HG03442 (cell line): Measurements from ENCODE around the gene ALDH8A1.
"Not testable (repeated sequence)": the region's sequence is repeated elsewhere in the genome, so short reads cannot be mapped to it uniquely, and the experiment has no call there.

Experiments
- ATAC-seq: cut with Tn5 transposase; IDR thresholded peaks from one replicate; pipeline ENCODE4 v1.9.1; 2021; ENCODE audit warnings: mild to moderate bottlenecking, moderate library complexity; ENCODE audit not compliant: unreplicated experiment

The ALDH8A1 gene

DNA sequence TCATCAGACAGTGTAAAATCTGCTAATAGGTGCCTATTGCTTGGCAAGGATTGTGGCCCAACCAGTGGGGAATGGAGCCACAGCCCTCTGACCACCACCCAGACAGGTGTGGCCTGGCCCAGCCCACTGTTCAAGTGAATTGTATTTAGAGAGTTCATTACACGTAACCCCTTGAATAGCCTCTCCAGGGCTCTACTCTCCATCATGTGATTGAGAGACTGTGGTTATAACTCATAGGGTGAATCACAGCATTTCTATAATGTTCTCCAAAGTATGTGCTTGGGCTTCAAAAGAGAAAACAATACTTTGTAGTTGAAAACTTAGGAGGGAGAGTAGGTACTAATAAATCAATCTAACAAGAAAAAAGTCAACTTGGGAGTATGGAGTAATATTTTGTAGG, 38.4 kb downstream of the ALDH8A1 start:
- no peak for ATAC-seq

DNA sequence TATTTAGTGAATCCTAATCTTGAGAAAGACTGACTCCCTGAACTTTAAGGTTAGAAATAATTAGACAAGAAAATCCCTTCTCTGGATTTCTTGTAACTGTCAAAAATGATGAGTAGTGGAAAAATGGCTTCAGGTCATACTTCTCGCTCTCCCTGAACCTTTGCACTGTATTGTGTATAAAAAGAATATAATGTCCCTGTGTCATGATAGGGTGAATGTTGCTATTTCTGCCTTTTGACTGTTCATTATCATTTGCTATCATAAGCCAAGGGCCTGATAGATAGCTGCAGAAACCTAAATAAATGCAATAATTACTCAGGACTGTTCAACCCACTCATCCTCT, 39.3 kb downstream of the ALDH8A1 start:
- no peak for ATAC-seq

DNA sequence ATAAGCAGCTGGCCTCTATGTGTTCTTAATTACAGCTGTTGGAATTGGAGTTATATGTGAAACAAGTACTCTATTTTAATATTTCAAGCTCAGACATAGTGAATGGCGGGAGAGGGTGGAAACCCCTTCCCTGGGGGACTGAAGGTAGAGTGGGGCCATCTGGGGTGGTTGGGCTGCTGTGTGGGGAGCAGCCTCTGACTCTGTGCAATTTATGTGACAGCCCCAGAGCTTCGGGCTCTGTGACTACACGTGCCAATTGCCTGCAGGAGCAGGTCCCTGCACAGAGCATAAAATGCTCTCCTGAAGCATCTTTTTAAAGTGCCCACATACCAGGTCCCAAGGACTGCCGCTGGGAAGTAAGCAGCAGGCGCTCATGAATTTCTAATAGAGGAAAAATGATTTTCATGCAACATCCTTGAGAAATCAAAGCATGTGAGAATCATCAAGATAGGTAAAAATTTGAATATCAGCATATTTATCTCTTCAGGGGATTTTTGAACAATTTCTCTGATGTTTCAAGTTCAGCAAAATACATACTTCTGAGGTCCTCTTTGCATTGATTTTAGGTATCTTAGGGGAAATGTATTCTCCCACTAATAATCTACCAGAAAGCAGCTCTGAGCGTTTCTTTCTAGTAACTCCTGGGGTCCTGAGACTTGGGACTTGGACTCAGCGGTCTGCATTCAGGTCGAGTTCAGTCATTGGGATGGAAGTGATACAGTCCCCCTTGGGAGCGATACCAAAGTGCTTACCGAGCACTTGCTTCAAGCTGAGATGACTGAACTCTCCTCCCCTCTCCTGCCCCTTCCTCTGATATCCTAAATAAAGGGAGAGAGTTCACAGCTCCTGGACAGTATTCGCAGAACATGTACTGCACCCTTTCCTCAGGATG, 40.0 kb downstream of the ALDH8A1 start:
- ATAC-seq: no peak

DNA sequence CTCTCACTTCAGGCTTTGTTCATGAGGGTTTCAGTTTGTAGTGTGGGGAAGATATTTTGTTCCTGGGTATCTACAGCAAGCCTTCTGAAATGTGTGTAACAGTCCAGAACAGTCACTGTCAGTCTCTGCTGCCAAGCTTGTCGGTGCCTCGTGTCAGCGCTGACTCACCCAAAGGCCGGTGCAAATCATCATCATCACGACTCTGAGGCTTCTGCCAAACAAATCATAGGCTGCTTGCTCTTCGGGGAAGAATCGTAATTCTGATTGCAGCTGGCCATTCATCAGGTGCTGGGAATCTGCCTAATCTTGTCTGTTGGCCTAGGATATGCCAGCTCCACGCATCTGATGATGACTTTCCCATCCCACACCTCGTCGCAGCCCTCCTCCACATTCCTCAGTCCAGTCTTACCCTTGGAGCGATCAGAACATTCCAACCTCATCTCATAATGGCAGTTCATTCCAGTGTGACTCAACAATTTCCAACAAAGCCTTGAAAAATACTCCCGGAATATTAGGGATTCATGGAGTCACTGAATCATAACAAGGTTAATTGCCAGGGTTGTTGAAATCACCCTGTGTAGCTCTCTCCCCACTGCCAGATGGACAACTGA, 40.9 kb downstream of the ALDH8A1 start:
- no peak for ATAC-seq

DNA sequence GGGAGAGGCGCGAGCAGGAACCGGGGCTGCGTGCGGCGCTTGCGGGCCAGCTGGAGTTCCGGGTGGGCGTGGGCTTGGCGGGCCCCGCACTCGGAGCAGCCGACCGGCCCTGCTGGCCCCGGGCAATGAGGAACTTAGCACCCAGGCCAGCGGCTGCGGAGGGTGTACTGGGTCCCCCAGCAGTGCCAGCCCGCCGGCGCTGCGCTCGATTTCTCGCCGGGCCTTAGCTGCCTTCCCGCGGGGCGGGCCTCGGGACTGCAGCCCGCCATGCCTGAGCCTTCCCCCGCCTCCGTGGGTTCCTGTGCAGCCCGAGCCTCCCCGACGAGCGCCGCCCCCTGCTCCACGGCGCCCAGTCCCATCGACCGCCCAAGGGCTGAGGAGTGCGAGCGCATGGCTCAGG, 45.2 kb downstream of the ALDH8A1 start:
- not testable (repeated sequence) for ATAC-seq

DNA sequence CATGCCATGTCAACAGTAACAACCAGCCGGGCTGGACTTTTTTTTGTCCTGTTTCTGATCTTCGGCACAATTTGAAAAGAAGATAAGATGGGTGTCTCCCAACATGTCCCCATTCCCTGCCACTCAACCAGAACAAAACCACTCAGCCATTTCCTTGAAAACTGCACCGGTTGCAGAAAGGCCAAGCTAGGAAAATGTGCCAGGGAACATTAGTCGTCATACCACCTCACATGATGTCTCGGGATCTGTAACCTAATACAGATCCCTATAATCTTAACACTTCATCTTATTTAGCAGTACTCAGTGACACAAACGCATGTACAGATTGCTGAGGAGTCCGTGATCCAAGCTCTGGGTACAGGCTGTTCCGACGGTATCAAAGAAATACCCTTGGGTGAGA, 46.5 kb downstream of the ALDH8A1 start:
- ATAC-seq: no peak

DNA sequence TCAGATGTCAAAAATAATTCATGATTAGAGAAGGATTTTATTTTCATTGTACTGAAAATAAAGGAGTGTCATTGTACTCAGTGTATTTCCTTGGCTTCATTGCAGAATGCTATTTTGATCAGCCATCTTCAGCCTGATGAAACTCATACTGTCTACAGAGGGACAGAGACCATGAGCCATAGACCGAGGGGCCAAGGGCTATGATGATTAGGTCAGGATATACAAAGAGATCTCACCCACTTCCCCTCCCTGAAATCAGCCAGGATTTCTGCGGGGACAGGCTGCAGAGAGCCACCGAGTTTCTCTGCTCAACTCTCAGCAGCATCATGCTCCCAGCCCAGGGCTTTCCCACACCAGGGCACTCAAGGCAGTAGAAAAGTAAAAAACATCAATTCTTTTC, 47.0 kb downstream of the ALDH8A1 start:
- ATAC-seq: no peak

DNA sequence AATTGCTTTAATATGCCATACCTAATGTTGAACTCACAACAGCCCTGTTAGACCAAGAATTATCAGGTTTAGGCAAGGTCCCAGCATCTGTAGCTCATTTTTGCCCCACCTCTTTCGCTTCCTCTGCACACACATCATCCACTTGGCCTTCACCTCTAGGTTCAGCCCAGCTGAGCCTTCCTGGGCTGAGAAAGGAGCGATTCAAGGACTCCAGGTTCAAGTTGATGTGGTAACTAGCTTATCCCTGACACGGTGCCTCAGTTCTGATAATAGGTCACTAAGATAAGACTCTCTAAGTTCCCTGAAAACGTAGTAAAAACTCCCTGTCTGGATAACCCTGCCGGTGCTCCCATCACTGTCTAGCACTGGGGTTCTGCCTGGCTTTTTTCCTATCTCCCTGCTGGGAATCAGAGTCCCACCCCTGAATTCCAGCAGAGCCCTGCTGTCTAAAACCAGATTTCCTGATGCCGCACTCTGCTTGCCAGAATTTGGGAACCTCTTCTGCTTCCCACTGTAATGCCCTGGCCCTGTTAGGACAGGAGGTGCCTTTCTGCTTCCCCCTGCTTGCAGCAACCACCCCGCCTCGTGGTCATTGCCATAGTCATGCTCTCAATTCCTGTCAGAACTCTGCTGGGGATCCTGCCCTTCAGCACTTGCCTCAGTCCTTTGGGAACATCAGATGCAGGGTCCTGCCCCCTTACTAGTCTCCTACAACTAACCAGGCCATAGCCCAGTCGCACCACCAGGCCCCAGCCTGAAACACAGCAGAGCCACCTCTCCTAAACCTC, 47.6 kb downstream of the ALDH8A1 start:
- no peak for ATAC-seq

DNA sequence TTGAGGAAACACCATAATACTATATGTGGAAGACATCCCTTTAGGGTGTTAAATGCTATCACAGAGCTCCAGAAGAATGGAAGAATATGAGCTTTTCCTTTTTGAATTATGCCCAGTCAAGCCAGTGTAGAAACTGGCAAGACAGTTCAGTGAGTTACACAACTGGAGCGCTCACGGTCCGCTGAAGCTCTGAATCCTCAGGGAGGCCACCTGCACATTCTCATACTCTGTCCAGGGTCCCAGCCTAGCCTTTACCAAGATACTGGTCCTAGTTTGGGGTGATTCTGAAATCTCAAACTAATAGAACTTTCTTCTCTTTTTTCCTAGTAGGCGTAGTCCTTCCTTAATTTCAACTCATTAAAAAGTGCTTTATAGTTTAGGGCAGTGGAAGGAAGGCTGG, 51.3 kb downstream of the ALDH8A1 start:
- ATAC-seq: no peak

DNA sequence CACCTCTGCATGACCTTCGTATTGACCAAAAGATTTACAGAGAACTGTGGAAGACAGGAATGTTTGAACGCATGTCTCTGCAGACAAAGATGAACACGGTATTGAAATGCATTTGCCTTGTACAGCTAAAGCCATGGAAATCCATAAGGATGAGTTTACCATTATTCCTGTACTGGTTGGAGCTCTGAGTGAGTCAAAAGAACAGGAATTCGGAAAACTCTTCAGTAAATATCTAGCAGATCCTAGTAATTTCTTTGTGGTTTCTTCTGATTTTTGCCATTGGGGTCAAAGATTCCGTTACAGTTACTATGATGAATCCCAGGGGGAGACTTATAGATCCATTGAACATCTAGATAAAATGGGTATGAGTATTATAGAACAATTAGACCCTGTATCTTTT, 51.7 kb downstream of the ALDH8A1 start:
- not testable (repeated sequence) for ATAC-seq

DNA sequence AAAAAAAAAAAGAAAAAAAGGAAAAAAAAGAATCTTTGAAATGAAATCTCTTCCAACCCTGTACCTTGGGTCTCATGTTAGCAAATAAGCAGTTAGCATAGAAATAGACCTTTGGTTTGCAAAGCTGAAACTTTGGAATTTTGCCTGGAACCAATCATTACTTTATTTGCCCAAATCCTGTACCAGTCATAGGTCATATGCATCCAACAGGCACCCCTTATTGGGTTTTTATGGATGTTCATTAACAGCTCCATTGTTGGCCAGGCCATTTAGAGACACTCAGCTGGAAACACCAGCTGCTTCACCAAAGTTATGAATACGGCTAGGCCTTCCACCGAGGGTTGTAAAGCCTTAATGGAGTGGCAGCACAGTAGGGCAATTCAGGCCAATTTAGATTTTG, 53.0 kb downstream of the ALDH8A1 start:
- ATAC-seq: no peak

DNA sequence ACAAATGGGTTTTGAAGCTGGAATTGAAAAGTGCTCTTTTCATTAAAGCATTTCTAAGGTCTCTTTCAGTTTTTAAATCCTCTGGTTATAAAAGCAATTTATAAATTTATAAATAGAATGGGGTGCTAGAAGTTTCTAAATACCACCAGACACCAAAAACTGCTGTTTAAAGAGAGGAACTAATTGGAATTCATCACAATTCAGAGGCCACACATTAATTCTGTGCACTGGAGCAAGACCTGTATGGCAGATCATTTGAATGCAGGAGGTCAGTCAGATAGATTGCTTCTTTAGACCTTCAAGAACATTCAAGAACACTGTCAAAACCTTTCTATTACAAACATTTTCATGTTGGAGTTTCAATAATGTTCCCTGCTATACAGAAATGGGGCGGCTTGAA, 55.1 kb downstream of the ALDH8A1 start:
- no peak for ATAC-seq

DNA sequence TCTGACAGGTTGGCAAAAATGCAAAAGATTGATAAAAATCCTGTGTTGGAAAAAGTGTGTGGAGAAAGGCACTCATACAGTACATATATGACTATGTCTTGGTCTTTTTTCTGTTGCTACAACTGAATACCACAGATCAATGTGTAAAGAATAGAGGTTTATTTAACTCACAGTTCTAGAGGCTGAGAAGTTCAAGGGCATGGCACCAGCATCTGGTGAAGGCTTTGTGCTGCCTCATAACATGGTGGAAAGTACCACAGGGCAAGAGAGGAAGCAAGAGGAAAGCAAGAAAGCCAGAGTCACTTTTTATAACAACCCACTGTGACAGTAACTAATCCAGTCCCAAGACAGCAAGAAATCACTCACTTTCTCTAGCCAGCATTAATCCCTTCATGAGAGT, 57.5 kb downstream of the ALDH8A1 start:
- no peak for ATAC-seq

DNA sequence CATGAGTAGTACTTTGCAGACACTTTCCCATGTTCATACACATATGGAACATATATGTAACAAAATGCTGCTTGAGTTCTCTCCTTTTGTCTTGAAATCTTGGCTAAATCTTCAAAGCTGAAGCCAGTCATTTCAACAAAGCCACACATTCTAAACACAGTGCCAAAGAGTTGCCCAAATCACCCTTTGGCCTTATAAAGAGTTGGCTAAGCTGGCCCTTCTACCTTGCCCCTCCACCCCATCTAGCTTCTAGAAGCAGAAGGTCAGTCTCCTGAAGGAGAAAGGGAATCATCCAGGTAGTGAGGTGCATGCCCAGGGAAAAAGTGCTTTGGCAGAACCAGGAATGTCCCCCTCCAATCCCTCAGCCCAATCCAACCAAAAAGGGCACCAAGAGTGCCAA, 58.3 kb downstream of the ALDH8A1 start:
- no peak for ATAC-seq

DNA sequence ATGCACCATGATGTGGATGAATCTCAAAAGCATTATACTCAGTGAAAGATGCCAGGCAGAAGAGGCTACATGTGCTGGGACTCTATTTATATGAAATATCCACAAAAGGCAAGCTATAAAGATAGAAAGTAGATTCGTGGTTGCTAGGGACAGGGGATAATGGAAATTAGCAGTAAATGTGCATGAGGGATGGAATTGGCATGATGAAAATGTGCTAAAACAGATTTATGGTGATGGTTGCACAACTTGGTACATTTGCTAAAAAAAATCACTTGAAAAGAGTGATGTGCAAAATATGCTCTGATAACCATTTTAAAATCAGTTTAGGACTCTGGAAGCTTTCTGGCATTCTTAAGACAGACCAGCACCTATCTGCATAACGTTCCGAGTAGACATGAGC, 61.6 kb downstream of the ALDH8A1 start:
- ATAC-seq: no peak

DNA sequence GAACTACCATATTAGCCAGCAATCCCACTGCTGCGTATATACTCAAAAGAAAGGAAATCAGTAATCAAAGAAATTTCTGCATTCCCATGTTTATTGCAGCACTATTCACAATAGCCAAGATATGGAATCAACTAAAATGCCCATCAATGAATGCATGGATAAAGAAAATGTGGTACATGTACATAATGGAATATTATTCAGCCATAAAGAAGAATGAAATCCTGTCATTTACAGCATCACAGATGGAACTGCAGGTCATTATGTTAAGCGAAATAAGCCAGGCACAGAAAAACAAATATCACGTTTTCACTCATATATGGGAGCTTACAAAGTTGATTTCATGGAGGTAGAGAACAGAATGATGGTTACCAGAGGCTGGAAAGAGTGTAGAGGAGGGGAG, 65.1 kb downstream of the ALDH8A1 start:
- no peak for ATAC-seq

DNA sequence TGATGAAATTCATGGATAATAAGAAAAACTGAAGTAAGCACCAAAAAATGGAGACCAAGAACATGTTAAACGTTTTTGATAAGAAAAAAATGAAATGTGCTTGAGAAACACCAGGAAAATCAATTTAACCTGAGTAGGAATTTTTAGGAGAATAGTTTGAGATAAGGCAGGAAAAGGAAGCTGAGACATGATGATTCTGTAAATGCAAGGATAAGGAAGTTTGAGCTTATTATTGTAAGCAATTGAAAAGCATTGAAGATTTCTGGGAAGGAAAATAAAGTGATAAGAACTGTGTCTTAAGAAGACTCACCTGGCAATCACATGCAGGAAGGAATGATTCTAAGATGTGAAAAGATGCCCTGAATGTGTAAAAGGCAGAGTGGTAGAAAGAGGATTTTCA, 66.6 kb downstream of the ALDH8A1 start:
- ATAC-seq: no peak

DNA sequence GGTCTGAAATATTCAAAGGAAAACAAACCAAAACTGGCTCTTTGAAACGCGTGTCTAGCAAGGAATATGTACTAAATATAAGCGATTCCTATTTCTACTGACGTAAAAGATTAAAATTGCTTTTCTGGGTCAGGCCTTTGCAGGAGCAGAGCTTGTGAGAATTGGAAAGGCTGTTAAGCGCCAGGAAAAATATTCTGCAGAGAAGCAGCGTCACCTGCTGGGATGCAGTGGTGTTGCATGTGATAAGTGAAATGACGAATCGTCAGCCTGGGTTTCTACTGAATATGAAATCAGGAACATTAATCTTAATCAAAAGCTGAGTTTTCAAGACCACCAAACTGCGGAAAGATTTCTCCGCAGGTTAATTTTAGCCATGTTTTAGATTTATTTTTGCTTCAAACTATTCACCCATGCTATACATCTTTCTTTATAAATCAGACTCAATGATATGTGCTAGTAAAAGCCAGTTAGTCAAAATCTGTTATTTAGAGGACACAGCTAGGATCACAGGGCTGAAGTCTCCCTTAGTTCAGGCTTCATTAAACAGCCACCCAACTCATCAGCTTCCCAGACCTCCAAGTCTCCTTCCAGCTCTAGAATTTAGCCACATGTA, 67.4 kb downstream of the ALDH8A1 start:
- no peak for ATAC-seq

DNA sequence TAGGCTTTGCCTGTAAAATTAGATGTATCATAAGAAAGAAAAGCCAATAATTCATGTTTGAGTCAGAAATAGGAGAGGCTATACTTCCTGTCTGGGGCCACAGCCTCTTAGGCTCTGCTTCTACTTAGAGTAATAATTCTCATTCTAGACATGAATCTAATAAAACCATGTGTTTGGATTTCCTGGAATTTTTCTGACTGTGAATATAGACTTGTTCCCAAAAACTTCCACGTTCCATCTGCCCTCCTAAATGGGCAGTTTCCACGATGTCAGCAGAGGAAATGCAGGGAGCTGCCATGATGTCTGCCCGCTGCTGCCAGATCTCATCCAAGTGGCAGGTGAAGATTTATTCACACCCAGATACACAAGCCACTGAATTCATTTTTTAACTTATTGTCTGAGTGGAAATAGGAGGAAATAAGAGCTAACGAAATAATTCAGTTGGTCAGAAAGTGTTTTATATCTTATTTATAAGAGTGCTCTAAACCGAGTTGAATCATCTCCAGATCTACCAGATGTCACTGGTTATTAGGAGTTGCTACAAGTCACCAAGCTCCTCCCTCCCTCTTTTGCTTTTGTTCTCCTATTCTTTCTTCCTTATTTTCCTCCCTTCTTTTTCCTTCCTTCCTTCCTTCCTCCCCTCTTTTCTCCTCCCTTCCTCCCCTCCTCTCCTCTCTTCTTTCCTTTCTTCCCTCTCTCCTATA, 69.3 kb downstream of the ALDH8A1 start:
- ATAC-seq: no peak

DNA sequence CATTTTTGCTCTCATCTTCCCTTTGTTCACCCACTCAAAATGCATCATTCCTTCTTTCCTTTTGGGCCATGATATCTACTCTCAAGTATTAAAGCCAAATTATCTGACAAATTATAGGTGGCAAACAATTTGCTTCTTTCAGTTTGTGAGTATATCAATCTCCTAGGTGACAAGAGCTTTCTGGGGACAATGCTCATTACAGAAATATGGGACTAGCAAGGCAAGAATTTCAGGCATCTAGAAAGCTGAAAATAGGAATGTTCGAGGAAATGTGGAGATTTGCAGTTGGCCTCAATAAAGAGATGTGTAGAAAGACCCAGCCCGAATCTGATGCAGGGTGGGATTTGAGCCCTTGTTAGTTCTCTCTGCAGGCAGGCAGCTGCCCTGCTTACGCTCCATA, 71.8 kb downstream of the ALDH8A1 start:
- no peak for ATAC-seq

DNA sequence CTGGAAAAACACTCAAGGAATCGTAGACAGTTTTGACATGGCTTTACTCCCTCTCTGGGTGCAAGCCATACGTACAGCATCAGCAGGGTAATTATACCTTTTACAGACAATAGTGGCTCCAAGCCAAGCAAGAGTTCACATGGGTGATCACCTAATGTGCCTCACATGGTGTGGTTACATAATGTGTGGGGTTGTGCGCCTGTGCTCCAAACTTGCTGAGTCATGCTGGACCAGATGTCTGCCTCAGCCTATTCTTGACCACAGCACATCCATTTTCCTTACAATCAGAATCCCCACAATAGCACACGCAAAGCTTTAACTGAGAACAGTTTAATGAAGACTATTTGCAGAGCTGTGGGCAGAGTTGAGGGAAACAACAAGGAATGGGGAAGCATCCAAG, 74.5 kb downstream of the ALDH8A1 start:
- no peak for ATAC-seq
